ENCODE results near the gene ANKRD44.
A peak's percentile ranks its signal among the peaks of the same experiment; 100 is the strongest.
"Not testable (repeated sequence)": the region's sequence is repeated elsewhere in the genome, so short reads cannot be mapped to it uniquely, and the experiment has no call there.

Gene ANKRD44

DNA sequence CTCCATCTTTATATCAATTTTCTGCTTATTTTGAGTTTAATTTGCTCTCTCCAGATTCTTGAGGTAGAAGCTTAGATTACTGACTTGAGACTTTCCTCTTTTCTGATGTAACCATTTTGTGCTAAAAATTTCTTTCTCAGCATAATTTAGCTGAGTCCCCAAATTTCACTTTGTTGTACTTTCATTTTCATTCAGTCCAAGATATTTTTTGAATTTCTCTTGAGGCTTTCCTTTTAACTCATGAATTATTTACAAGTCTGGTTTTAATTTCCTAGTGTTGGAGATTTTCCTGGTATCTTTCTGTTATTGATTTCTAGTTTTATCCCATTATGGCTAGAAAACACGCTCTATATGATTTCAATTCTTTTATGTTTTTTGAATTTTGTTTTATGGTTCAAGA lies 239.4 kb downstream of the ANKRD44 start:
- DNase-seq: no peak

DNA sequence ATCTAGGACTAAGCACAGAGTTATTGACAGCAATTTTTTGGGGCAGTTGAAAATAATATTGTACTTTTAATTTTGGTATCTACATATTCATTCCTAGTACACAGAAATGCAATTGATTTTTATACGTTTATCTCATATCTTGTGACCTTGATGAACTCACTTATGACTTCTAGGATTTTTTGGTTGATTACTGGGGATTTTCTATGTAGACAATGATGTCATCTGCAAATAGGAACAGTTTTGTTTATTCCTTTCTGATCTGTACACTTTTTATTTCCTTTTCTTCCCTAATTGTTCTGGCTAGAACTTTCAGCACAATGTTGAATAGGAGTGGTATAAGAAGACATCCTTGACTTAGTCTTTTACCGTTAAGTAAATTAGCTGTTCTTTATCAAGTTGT lies 240.6 kb downstream of the ANKRD44 start:
- no peak for DNase-seq

DNA sequence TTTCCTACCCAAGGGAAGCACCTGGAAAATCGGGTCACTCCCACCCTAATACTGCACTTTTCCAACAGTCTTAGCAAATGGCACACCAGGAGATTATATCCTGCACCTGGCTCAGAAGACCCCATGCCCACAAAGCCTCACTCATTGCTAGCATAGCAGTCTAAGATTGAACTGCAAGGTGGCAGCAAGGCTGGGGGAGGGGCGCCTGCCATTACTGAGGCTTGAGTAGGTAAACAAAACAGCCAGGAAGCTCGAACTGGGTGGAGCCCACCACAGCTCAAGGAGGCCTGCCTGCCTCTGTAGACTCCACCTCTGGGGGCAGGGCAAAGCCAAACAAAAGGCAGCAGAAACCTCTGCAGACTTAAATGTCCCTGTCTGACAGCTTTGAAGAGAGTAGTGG lies 248.0 kb downstream of the ANKRD44 start:
- DNase-seq: not testable (repeated sequence)

DNA sequence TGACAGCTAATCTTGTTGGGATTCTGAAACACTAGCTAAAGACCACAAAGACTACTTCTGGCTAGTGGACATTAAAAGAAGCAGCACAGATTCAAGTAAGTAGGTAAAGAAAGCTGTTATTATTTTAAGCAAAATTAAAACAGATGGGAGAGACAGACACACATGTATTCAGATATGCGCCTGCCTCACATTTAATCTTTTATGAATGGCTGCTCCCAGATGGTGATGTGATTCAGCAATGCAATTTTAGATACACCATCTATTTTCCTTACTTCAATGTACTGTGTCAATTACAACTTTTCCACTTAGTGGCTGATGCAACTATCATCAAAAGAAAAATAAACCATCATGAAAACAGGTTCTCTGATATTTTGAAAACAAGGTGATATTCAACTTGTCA lies 251.1 kb downstream of the ANKRD44 start:
- DNase-seq: no peak

- no peak for DNase-seq
Measured at GRCh38 chr2:197058777-197059300, 251.7 kb downstream of the ANKRD44 start.

- no peak for DNase-seq
Measured at GRCh38 chr2:197057959-197058358, 252.6 kb downstream of the ANKRD44 start.

DNA sequence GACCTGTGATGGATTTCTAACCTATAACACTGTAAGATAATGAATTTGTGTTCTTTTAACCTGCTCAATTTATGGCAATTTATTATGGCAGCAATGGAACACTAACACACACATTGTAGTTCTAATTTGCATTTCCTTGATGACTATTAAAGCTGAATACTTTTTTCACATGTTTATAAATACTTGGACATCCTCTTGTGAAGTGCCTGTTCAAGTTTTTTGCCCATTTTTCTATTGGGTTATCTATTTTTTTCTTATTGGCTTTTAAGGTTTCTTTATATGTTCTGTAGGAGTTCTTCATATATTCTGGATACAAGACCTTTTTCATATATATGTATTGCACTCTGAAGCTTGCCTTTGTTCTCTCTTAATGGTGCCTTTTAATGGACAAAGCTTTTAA lies 255.5 kb downstream of the ANKRD44 start:
- no peak for DNase-seq

DNA sequence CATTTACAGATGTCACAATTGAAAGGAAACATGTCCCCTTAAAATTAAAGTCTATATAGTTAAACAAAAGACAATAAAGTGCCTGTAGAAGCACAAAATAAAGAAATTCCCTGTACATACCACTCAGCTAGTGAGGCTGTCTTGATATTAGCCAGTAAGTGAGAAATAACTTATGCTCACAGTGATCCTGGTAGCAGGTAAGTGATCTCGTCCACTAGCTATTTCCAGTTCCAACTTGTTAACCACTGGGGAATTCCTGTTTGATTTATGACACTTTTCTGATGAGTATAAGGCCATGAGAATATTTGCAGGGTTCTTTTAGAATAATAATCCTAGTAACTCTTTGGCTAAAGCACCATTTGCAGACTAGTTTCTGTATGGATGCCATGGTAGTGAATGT lies 256.1 kb downstream of the ANKRD44 start:
- no peak for DNase-seq

GRCh38 chr2:197052356-197052755 lies 258.2 kb downstream of the ANKRD44 start:
- DNase-seq: no peak

DNA sequence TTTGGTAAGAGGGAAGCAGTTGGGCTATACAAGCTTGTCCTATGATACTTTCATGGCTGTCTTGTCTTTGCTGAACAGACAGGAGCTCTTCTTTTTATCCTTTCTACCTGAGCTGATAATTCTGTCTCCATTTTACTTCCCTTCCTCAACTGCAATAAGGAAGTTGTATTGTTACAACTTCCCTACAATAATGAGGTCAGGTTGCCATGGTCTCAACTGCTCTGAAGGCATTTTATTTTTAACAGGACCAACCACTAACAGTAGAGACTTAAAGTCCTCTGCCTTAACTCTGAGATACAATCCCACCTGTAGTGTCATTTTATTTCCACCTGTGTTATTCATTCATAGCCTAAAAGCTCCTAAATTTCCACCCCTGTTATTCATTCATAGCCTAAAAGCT lies 265.5 kb downstream of the ANKRD44 start:
- no peak for DNase-seq

DNA sequence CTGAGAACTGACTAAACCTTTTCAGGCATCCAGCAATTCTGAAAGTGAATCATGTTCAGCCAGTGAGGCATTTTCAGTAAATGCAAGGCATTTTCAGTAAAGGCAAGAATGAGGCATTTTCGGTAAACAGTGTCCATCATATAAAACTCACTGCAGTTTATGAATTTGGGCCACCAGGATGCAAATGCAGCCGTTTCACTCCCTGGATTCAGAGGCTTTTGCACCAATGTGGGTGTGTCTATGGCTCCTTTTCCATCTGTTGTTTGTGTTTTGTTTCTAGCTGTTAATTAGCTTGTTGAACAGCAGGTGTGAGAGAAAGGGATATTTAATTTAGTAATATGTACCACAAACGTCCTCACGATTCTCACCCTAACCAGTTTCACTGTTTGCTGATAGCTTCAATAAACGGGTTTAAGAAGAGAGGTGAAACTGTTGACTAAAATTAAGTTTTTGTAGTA lies 267.8 kb downstream of the ANKRD44 start:
- no peak for DNase-seq

- no peak for DNase-seq
Measured at GRCh38 chr2:197037863-197038398, 272.6 kb downstream of the ANKRD44 start.

GRCh38 chr2:197035002-197035401 lies 275.6 kb downstream of the ANKRD44 start:
- DNase-seq: no peak

DNA sequence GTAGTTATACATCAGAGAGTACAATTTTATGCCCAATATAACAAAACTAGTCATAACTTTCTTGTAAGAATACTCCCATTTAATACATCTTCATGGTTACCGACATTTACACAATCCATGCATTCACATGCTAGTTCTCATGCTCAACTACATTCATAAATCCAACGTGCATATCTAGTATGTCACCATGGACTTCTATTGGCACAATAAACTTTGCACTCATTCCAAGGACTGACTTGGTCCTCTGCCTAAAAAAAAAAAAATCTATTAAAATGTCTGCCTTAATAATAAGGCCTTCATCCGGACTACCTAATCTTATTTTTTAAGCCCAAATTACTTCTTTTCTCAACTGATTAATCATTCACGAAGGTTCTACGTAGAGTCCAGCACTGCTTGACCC lies 276.3 kb downstream of the ANKRD44 start:
- no peak for DNase-seq

DNA sequence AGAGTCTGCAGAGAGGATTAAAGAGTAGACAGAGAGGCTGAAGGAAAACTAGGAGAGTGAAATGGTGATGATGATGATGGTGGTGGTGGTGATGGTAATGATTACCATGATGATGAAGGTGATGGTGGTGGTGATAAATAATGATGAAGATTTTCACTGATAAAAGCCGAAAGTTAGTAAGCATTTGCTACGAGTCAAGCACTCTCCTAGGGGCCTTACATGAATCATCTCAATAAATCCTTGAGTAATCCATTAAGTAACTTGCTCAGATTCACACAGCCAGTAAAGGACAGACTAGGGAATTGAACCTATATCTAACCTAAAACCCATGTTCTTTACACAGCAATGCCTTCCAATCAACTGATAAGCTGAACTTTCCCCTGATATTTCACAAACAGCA lies 277.4 kb downstream of the ANKRD44 start:
- no peak for DNase-seq

DNA sequence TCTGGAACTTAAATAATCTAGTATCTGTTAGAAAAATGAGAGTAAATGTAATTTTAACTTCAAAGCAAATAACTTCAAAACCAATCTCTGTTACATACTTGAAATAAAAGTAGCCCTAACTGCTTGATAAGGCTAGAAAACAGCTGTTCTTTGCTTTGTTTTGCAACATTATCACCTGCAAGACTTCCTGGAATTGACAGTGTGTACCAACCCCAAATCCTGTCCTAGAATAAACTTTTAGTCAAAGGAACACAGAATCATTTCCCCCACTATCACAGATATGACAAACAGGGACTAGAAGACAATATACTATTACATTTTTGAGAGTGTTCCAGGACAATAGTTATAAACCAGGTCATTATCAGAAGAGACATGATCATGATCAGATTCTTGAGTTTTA lies 278.8 kb downstream of the ANKRD44 start:
- no peak for DNase-seq

GRCh38 chr2:197030090-197030489 lies 280.5 kb downstream of the ANKRD44 start:
- DNase-seq: no peak

DNA sequence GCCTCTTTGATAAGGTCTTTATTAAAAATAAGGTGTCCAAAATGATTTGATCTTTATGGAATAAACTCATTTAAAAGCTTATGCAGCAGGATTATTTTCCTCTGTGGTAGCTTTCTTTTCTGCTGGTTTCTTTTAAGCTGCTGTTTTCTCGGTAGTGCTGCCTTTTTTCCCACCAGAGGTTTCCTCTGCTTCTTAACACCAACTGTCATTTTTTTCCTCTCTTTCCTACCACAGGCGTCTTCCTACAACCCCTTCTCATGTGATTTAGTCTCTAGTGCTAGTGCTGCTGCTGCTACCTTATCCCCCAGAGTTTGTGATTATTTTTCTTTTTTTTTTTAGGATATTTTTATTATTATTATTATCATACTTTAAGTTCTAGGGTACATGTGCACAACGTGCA lies 281.9 kb downstream of the ANKRD44 start:
- no peak for DNase-seq

GRCh38 chr2:197028230-197028629 lies 282.4 kb downstream of the ANKRD44 start:
- DNase-seq: no peak

DNA sequence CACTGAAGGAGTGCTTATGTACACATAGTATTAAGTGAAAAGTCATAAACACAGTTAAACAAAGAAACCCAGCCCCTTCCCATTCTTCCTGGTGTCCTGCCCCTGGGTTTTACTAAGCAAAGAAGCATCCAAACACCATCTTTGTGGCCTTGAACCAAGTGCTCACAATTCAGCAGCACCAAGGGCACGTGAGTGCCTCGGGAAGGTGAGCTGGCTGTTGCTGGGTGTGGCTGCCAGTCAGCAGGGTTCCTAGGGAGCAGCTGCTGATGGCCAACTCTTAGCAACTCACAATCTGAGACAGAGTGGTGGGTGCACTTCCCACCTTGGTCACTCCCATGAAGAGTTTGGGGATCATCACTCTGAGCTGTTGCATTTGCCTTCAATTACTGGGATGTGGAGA lies 286.4 kb downstream of the ANKRD44 start:
- DNase-seq: no peak

DNA sequence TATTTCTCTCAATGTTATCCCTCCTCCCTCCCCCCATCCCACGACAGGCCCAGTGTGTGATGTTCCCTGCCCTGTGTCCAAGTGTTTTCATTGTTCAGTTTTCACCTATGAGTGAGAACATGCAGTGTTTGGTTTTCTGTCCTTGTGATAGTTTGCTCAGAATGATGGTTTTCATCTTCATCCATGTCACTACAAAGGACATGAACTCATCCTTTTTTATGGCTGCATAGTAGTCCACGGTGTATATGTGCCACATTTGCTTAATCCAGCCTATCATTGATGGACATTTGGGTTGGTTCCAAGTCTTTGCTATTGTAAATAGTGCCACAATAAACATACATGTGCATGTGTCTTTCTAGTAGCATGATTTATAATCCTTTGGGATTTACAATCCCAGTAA lies 289.7 kb downstream of the ANKRD44 start:
- DNase-seq: not testable (repeated sequence)

GRCh38 chr2:197013098-197013497 lies 297.5 kb downstream of the ANKRD44 start:
- DNase-seq: no peak

DNA sequence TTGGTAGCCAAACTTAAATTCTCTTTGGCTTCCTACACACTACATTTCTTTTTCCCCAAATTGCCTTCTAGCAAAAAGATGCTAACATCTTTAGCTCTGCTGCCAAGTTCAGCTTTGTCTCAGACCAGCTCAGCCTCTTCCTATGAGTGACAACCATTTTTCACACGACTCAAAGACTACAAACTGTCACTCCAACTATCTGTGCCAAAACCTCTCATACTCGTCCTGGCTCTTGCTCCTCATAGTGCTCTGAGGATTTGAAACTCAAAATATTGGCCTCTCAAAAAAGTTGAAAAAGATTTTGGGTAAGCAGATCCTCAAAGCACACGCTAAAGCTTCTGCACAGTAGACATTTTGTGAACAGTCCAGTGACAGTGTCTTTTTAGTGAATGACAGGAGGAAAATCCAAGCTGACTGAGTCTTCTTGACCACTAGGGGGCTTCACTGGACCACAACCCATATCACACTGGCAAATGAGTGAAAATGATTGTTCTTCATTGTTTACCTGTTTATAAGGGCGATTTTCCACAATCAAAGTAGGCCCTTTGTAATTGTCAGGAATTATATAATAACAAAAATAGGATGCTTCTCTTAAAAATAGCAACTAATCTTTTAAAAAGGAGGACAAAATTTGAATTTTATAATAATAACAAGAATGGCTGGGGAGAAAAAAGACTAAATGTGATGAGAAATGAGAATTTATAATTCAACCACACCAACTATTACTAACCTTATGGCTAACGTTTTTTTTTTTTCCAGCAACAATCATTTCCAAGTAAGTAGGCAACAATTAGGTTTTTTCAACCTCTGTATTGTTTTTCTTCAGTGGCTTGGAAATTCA lies 298.6 kb downstream of the ANKRD44 start:
- DNase-seq: peak; percentile 11

GRCh38 chr2:197011021-197011417 lies 299.6 kb downstream of the ANKRD44 start:
- DNase-seq: no peak

Data from activated CD4-positive, alpha-beta T cell treated with anti-CD3 and anti-CD28 coated beads for 4 hours (primary cell).